ENCODE measurements around the gene DCLK2.

Gene DCLK2

DNA sequence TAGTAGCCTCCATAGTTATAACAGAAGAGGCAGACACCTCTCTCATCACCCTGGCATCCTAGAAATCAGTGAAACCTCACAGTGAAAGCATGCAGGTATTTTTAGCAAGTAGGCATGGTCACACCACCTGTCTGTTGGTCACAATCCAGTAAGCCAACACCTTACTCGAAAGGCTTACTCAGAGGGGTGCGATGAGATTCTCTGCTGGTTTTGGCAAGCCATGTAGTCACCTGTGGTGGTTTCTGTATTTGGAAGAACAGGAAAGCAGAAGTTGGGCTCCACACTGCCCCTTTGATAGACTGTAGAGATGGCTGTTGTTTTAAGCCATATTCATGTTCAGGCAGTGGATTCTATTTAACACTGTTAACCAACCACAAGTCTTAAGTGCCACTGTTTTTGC lies 134.7 kb downstream of the DCLK2 start:
- Histone ChIP-seq H3K27me3 (ENCODE audit: insufficient read depth, low read length) (no peaks in the 10 kb centered on the region), H3K4me3 (ENCODE audit: low read depth, low read length, poor library complexity, severe bottlenecking) (no peak overlapping the region), H3K9me3 (ENCODE audit: low read length) (no peaks in the 10 kb centered on the region), H3K9me2 (ENCODE audit: low read depth, low read length) (no peaks in the 10 kb centered on the region), H3K9ac (ENCODE audit: low read length) (no peak overlapping the region), H3K79me2 (ENCODE audit: insufficient read depth, low read length) (no peaks in the 10 kb centered on the region), H3K27ac (ENCODE audit: low read depth, low read length, poor library complexity, severe bottlenecking) (no peak overlapping the region), H4K20me1 (ENCODE audit: insufficient read depth, low read length) (no peaks in the 10 kb centered on the region), H3F3A (ENCODE audit: insufficient read depth, low read length) (no peaks in the 10 kb centered on the region), H2AFZ (ENCODE audit: low read length) (no peak overlapping the region), H3K4me2 (ENCODE audit: low read length) (no peak overlapping the region), H3K36me3 (ENCODE audit: insufficient read depth, low read length) (no peaks in the 10 kb centered on the region), H3K4me1 (ENCODE audit: insufficient read depth, low read length, severe bottlenecking) (no peaks in the 10 kb centered on the region)
- TF ChIP-seq CTCF (IDR thresholded peaks at IDR 0.05; ENCODE audit: low read length): no peak
- no peak for TF ChIP-seq EZH2 (IDR thresholded peaks at IDR 0.05; ENCODE audit: borderline replicate concordance, low read length)

DNA sequence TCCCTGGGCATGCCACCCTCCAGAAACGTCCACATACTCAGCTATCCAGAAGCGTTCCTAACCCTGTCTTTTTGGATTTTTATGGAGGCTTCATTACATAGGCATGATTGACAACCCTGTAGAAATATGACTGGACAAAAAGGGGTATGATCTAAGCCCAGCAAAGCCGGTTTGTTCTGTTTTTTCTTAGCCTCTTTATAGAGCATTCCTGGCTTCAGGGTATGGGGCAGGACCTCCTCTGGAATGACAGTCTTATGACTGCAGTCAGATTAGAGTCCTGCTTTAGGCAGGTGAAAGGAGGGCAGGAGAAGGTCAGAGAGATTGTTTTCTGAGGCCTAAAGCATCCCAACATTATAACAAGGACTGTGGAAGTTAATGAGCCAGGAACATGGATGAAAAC lies 137.4 kb downstream of the DCLK2 start:
- Histone ChIP-seq H3K4me2 (ENCODE audit: low read length) (no peak overlapping the region), H3K9ac (ENCODE audit: low read length) (no peak overlapping the region), H2AFZ (ENCODE audit: low read length) (no peak overlapping the region), H3K4me1 (ENCODE audit: insufficient read depth, low read length, severe bottlenecking) (no peaks in the 10 kb centered on the region), H3K79me2 (ENCODE audit: insufficient read depth, low read length) (no peaks in the 10 kb centered on the region), H3K4me3 (ENCODE audit: low read depth, low read length, poor library complexity, severe bottlenecking) (no peak overlapping the region), H3K36me3 (ENCODE audit: insufficient read depth, low read length) (no peaks in the 10 kb centered on the region), H3F3A (ENCODE audit: insufficient read depth, low read length) (no peaks in the 10 kb centered on the region), H3K27me3 (ENCODE audit: insufficient read depth, low read length) (no peaks in the 10 kb centered on the region), H3K9me3 (ENCODE audit: low read length) (no peaks in the 10 kb centered on the region), H3K9me2 (ENCODE audit: low read depth, low read length) (no peaks in the 10 kb centered on the region), H3K27ac (ENCODE audit: low read depth, low read length, poor library complexity, severe bottlenecking) (no peak overlapping the region), H4K20me1 (ENCODE audit: insufficient read depth, low read length) (no peaks in the 10 kb centered on the region)
- TF ChIP-seq EZH2 (IDR thresholded peaks at IDR 0.05; ENCODE audit: borderline replicate concordance, low read length): no peak
- no peak for TF ChIP-seq CTCF (IDR thresholded peaks at IDR 0.05; ENCODE audit: low read length)

DNA sequence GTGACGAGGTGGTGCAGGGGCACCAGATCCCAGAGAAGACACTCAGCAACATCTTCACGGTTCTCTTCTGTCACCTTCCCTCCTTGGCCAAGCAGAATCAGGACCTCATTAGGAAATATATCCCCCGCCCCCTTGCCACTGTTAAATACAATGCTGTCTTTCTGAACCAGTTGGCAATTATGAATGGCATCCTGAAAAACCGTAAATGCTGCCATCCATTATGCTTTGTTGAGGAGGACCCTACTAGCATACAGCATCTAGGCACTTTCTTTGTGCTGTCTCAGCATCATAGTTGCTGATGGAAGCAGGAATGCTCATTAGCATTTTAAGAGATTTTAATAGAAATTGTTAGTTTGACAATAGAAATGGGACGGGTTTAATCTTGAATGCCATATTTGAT lies 138.5 kb downstream of the DCLK2 start:
- H3K27me3 ChIP-seq (ENCODE audit: insufficient read depth, low read length): no peaks in the 10 kb centered on the region
- no peaks in the 10 kb centered on the region for H3K9me3 ChIP-seq (ENCODE audit: low read length)
- H3K9me2 ChIP-seq (ENCODE audit: low read depth, low read length): no peaks in the 10 kb centered on the region
- no peaks in the 10 kb centered on the region for H3K4me1 ChIP-seq (ENCODE audit: insufficient read depth, low read length, severe bottlenecking)
- no peaks in the 10 kb centered on the region for H3K79me2 ChIP-seq (ENCODE audit: insufficient read depth, low read length)
- no peak overlapping the region for H3K4me3 ChIP-seq (ENCODE audit: low read depth, low read length, poor library complexity, severe bottlenecking)
- H2AFZ ChIP-seq (ENCODE audit: low read length): no peak overlapping the region
- TF ChIP-seq EZH2 (IDR thresholded peaks at IDR 0.05; ENCODE audit: borderline replicate concordance, low read length) (no peak), CTCF (IDR thresholded peaks at IDR 0.05; ENCODE audit: low read length) (no peak)
- H3K4me2 ChIP-seq (ENCODE audit: low read length): no peak overlapping the region
- H3K9ac ChIP-seq (ENCODE audit: low read length): no peak overlapping the region
- no peaks in the 10 kb centered on the region for H3K36me3 ChIP-seq (ENCODE audit: insufficient read depth, low read length)
- H3K27ac ChIP-seq (ENCODE audit: low read depth, low read length, poor library complexity, severe bottlenecking): no peak overlapping the region
- H3F3A ChIP-seq (ENCODE audit: insufficient read depth, low read length): no peaks in the 10 kb centered on the region
- H4K20me1 ChIP-seq (ENCODE audit: insufficient read depth, low read length): no peaks in the 10 kb centered on the region

All from OCI-LY1 (cell line).